GM23338 (cell line): ENCODE measurements around the gene NPHS2.

Experiments used
- CREB1 ChIP-seq: fragments of 250-450 bp; sonication (Bioruptor Pico); IDR thresholded peaks from 2 replicates; pipeline ENCODE4 v1.5.0; 2020; ENCODE audit warnings: low read depth, mild to moderate bottlenecking, moderate library complexity
- CTCF ChIP-seq, 2 experiments: fragments of 200-600 bp in 1 of 2; sonication (generic) in 1 of 2; conservative IDR thresholded peaks; 2 replicates each; pipeline versions ENCODE4 v1.5.1 to v1.6.1; 2016 to 2017; ENCODE audit warnings: antibody characterized with exemption in 2 of 2, low read depth in 2 of 2, mild to moderate bottlenecking in 2 of 2, moderate library complexity in 1 of 2
- EZH2 ChIP-seq: fragments of 200-600 bp; sonication (generic); IDR thresholded peaks from one replicate; pipeline ENCODE4 v1.8.0; 2017; ENCODE audit warnings: antibody characterized with exemption, mild to moderate bottlenecking, low read depth; ENCODE audit not compliant: unreplicated experiment
- EZH2phosphoT487 ChIP-seq: fragments of 200-600 bp; sonication (generic); IDR thresholded peaks from one replicate; pipeline ENCODE4 v1.8.1; 2018; ENCODE audit warnings: antibody characterized with exemption; ENCODE audit not compliant: unreplicated experiment
- NANOG ChIP-seq: IDR thresholded peaks from 2 replicates; pipeline ENCODE4 v1.6.1; 2016; ENCODE audit warnings: antibody characterized with exemption, borderline replicate concordance
- POLR2AphosphoS5 ChIP-seq: IDR thresholded peaks from 2 replicates; pipeline ENCODE4 v1.6.1; 2016; ENCODE audit warnings: antibody characterized with exemption, low read depth
- REST ChIP-seq: IDR thresholded peaks from one replicate; pipeline ENCODE4 v1.6.1; 2018; ENCODE audit warnings: antibody characterized with exemption; ENCODE audit not compliant: unreplicated experiment
- ZNF114 ChIP-seq: fragments of 250-450 bp; sonication (Bioruptor Pico); IDR thresholded peaks from 2 replicates; pipeline ENCODE4 v1.5.0; 2020; ENCODE audit warnings: mild to moderate bottlenecking, moderate library complexity

GRCh38 chr1:179554427-179554826 is 21.3 kb downstream of the NPHS2 start:
- TF ChIP-seq CTCF (conservative IDR thresholded peaks at IDR 0.05; ENCODE audit: low read depth in 2 of 2): no peak
- no peak for TF ChIP-seq EZH2
- TF ChIP-seq POLR2AphosphoS5: no peak
- TF ChIP-seq CREB1: no peak
- no peak for TF ChIP-seq EZH2phosphoT487
- TF ChIP-seq NANOG: no peak
- no peak for TF ChIP-seq ZNF114 (CRISPR knock-in tag)
- TF ChIP-seq REST: no peak
